Measurements from ENCODE around the gene EPHB1. TPM values are rescaled to one million over a fixed set of nuclear protein-coding genes. Genes with fewer than 3 reads are reported as not detected.

The EPHB1 gene
- total RNA-seq, 4 donors from 2014 or later, result 0.08 to 1.1 (median 0.72) TPM

GRCh38 chr3:134838599-134838998, 43.5 kb downstream of the EPHB1 start:
- Histone ChIP-seq H3K9me3 (no peaks in the 10 kb centered on the region), H3K4me3 (no peak overlapping the region), H3K4me1 (no peaks in the 10 kb centered on the region), H3K27ac (no peak overlapping the region), H3K36me3 (no peaks in the 10 kb centered on the region), H3K27me3 (no peaks in the 10 kb centered on the region)
- no peak for DNase-seq
- 41 to 44% methylated on average over 2 of the region's 2 CpGs for WGBS, 2 donors
- intact Hi-C loops (cut with DNase I), result no loop called here
- TF ChIP-seq, protein P1, sequence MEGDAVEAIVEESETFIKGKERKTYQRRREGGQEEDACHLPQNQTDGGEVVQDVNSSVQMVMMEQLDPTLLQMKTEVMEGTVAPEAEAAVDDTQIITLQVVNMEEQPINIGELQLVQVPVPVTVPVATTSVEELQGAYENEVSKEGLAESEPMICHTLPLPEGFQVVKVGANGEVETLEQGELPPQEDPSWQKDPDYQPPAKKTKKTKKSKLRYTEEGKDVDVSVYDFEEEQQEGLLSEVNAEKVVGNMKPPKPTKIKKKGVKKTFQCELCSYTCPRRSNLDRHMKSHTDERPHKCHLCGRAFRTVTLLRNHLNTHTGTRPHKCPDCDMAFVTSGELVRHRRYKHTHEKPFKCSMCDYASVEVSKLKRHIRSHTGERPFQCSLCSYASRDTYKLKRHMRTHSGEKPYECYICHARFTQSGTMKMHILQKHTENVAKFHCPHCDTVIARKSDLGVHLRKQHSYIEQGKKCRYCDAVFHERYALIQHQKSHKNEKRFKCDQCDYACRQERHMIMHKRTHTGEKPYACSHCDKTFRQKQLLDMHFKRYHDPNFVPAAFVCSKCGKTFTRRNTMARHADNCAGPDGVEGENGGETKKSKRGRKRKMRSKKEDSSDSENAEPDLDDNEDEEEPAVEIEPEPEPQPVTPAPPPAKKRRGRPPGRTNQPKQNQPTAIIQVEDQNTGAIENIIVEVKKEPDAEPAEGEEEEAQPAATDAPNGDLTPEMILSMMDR (IDR thresholded peaks at IDR 0.05), result peak in 2 of 6 experiments; percentile 11 to 42
- no peak for TF ChIP-seq POLR2A (IDR thresholded peaks at IDR 0.05)

DNA sequence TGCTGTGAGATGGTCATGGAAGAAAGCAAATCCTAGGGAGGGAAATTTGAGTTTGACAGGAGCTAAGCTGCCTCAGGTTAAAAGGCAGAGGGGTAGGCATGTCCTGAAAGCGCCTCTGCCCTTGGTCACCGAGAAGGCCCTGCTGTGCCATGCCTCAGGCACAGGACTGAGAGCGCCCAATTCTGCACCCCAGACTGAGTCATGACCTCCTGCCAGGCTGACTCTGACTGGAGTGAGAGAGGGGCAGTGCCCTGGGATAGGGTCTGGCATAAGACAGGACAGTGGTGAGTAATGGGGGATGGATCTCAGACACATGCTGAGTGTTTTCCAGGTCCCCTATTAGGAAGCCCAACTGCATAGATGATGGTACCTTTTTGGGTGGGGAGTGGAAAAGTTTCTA, 44.4 kb downstream of the EPHB1 start:
- Histone ChIP-seq H3K27ac (no peak overlapping the region), H3K4me1 (no peaks in the 10 kb centered on the region), H3K9me3 (no peaks in the 10 kb centered on the region), H3K4me3 (no peak overlapping the region), H3K36me3 (no peaks in the 10 kb centered on the region), H3K27me3 (no peaks in the 10 kb centered on the region)
- TF ChIP-seq, protein P1 (IDR thresholded peaks at IDR 0.05), result no peak
- no peak for TF ChIP-seq POLR2A (IDR thresholded peaks at IDR 0.05)
- intact Hi-C loops (cut with DNase I), result no loop called here
- DNase-seq, result no peak
- WGBS, 2 donors, result 80 to 89% methylated on average over 1 to 3 of the region's 3 CpGs

DNA sequence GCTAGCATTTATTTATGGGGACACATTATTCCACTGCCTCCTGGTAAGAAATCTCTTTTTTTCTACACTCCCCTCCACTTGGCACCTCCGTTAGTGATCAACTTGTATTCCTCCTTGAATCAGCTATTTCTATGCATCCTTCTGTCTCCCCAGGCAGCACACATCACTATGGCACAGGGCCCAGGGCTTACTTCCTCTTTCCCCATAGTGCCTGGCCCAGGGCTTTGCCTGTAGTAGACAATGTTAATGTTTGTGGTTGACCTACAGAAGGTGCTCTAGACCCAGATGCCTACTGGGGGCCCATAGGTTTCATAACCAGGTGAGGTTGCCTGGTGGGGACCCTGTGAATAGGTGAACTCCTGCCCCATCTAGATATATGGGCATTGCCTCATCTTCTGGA, 44.9 kb downstream of the EPHB1 start:
- Histone ChIP-seq H3K36me3 (no peaks in the 10 kb centered on the region), H3K27me3 (no peaks in the 10 kb centered on the region), H3K27ac (no peak overlapping the region), H3K4me1 (no peaks in the 10 kb centered on the region), H3K4me3 (no peak overlapping the region), H3K9me3 (no peaks in the 10 kb centered on the region)
- 42 to 43% methylated on average over 1 of the region's 1 CpG for WGBS, 2 donors
- intact Hi-C loops (cut with DNase I), result no loop called here
- no peak for DNase-seq
- TF ChIP-seq POLR2A (IDR thresholded peaks at IDR 0.05), result no peak
- TF ChIP-seq, protein P1 (IDR thresholded peaks at IDR 0.05), result no peak

DNA sequence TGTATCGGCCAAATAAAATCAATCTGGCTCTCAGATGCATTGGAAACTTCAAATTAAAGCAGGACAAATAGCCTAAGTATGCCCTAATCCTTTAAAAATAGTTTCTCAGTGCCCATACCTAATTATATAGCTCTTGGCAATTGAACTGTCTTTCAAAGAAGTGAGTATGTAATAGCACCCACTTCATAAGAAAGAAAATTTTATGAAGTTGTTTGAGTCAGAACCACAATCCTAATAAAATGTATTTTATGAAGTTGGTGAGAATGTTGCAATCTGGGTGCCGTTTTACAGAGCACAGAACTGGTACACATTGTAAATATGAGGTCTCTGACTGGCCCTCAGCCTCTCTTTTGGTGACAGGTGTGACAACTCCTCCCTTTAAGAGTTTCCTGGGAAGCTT, 45.4 kb downstream of the EPHB1 start:
- H3K4me3 ChIP-seq, result no peak overlapping the region
- H3K27ac ChIP-seq, result no peak overlapping the region
- H3K9me3 ChIP-seq, result no peaks in the 10 kb centered on the region
- no peaks in the 10 kb centered on the region for H3K36me3 ChIP-seq
- no peaks in the 10 kb centered on the region for H3K27me3 ChIP-seq
- DNase-seq, result no peak
- H3K4me1 ChIP-seq, result no peaks in the 10 kb centered on the region
- WGBS, 2 donors, result 53 to 67% methylated on average over 2 of the region's 2 CpGs
- TF ChIP-seq, protein P1 (IDR thresholded peaks at IDR 0.05), result no peak
- intact Hi-C loops (cut with DNase I), result no loop called here

GRCh38 chr3:134846084-134846483, 51.0 kb downstream of the EPHB1 start:
- no peaks in the 10 kb centered on the region for H3K27me3 ChIP-seq
- 83 to 84% methylated on average over 9 of the region's 9 CpGs for WGBS, 2 donors
- no peaks in the 10 kb centered on the region for H3K4me1 ChIP-seq
- DNase-seq, result no peak
- H3K27ac ChIP-seq, result no peak overlapping the region
- intact Hi-C loops (cut with DNase I), result no loop called here
- H3K4me3 ChIP-seq, result no peak overlapping the region
- H3K9me3 ChIP-seq, result no peaks in the 10 kb centered on the region
- H3K36me3 ChIP-seq, result no peaks in the 10 kb centered on the region
- no peak for TF ChIP-seq POLR2A (IDR thresholded peaks at IDR 0.05)
- TF ChIP-seq, protein P1 (IDR thresholded peaks at IDR 0.05), result no peak

All from esophagus squamous epithelium (tissue), 5 donors.